HG03108 (cell line): Measurements from ENCODE around the gene CNTRL.
"Not testable (repeated sequence)": the region's sequence is repeated elsewhere in the genome, so short reads cannot be mapped to it uniquely, and the experiment has no call there.

ENCODE experiments used
- ATAC-seq: cut with Tn5 transposase; IDR thresholded peaks from one replicate; pipeline ENCODE4 v1.9.1; 2021; ENCODE audit warnings: moderate library complexity; ENCODE audit not compliant: unreplicated experiment

The CNTRL gene

DNA sequence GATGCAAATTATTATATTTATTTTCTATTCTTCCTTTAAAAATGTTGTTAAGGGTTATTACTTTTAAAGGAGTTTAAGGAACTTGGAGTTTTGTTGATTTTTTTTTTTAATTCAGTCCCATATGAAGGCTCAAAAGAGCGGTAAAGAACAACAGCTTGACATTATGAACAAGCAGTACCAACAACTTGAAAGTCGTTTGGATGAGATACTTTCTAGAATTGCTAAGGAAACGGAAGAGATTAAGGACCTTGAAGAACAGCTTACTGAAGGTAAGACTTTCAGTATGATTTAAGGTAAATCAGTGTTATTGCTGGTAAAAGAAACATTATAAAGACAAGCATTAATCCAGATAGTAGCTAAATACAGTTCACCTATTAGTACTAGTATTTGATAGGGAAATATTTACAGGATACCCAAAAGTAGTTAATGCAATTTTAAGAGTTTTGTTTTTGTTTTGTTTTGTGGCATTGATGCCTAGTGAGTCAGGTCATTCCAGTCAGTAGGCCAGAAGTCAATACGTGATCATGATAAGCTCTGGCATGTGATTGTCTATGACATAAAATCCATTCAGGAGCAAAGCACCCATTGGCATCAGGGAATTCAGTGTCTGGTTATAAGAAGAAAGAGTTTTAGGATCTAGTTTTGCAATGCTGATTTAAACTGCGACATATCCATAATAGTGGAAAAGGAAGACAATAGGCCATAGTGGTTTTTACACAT, 49.2 kb downstream of the CNTRL start:
- ATAC-seq, result no peak

DNA sequence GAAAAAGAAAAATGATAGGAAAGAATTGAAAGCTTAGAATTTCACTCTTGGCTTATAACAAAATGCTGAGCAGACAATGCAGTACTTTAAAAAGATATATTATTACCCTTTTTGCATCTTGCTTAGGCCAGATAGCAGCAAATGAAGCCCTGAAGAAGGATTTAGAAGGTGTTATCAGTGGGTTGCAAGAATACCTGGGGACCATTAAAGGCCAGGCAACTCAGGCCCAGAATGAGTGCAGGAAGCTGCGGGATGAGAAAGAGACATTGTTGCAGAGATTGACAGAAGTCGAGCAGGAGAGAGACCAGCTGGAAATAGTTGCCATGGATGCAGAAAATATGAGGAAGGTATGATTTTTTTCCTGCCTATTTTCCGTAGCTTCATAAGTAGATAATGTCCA, 50.8 kb downstream of the CNTRL start:
- no peak for ATAC-seq

DNA sequence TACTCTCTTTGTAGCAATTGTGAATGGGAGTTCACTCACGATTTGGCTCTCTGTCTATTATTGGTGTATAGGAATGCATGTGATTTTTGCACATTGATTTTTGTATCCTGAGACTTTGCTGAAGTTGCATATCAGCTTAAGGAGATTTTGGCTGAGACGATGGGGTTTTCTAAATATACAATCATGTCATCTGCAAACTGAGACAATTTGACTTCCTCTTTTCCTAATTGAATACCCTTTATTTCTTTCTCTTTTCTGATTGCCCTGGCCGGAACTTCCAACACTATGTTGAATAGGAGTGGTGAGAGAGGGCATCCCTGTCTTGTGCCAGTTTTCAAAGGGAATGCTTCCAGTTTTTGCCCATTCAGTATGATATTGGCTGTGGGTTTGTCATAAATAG, 54.6 kb downstream of the CNTRL start:
- not testable (repeated sequence) for ATAC-seq

- ATAC-seq, result no peak
These were observed 58.5 kb downstream of the CNTRL start for GRCh38 chr9:121133104-121133816.

GRCh38 chr9:121135642-121136041, 60.9 kb downstream of the CNTRL start:
- no peak for ATAC-seq

DNA sequence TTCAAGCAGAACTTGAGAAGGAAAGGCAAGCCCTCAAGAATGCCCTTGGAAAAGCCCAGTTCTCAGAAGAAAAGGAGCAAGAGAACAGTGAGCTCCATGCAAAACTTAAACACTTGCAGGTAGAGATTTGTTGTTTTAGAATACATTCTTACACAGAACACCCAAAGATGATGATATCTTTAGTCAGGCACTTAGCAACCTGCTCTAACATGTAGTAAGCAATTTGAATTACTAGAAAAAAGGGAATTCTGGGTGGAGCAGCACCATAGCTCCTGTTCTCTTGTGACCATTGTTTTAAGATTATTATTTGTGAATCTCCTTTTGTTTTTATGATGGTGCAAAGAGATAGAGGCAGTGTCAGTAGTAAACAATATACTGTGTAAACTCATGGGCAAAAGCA, 63.8 kb downstream of the CNTRL start:
- ATAC-seq, result no peak

DNA sequence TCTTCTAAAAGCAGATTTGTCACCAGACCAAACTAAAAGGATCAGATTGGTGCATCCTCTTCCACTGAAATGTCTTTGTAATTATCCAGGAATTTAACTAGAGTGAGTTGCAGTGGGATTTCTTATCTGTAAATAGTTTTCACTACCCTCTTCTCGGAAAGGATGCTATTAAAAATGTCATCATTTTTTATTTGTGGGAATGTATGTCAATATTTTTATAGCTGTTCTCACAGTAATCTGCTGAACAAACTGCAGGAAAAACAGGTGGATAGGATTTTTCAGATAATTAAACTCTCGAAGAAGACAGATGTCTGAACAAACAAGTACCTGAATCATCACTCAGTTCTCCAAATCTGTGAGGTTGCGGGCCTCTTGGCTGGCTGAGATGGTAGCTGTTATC, 64.2 kb downstream of the CNTRL start:
- ATAC-seq, result no peak

DNA sequence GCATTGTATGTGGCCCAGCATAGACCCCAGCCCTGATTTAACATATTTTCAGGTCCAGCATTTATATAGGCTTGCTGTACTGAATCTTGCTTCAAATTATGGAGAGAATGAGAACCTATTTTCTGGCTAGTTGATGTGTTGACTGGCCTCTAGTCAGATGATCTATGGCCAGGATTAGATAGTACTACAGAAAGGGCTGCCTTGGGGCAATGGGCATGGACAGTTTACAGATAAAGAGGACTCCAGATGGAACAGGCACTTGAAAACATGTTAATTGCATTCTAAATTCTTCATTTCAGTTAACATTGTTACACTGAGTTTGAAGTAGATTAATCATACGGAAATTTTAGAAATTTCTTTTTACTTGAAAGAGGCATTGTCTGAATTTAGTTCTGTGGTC, 65.4 kb downstream of the CNTRL start:
- ATAC-seq, result no peak

DNA sequence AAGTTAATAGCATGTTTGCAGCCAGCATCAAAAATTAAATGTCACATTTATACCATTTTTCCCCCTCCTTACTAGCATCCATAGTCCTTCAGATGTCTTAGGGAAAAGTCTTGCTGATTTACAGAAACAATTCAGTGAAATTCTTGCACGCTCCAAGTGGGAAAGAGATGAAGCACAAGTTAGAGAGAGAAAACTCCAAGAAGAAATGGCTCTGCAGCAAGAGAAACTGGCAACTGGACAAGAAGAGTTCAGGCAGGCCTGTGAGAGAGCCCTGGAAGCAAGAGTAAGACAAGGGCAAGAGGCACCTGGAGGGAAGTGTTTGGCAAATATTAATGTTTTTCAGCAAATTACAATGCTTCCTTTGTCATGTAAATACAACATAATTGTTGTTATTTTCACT, 66.6 kb downstream of the CNTRL start:
- no peak for ATAC-seq

DNA sequence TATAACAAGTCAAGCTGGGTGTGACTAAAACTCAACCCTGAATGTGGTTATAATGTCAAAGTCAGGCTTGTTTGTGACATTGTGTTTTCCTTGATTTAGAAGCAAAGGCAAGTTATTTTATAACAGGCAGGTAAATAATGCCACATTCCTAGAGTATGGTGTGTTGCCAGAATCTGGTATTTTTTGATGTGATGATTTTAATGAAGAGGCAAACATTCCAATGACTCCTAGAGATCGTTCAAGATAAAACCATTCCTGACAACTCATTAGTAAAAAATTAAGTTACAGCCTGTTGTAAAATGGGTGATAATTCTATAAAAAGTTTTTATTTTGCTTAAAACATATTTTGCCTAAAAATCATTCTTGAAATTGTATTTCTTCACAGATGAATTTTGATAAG, 67.0 kb downstream of the CNTRL start:
- no peak for ATAC-seq

GRCh38 chr9:121143771-121144170, 69.0 kb downstream of the CNTRL start:
- ATAC-seq, result no peak

- no peak for ATAC-seq
These were observed 69.7 kb downstream of the CNTRL start for GRCh38 chr9:121144482-121144881.

- no peak for ATAC-seq
These were observed 75.4 kb downstream of the CNTRL start for GRCh38 chr9:121150188-121150587.

- no peak for ATAC-seq
These were observed 78.9 kb downstream of the CNTRL start for GRCh38 chr9:121153642-121154041.

DNA sequence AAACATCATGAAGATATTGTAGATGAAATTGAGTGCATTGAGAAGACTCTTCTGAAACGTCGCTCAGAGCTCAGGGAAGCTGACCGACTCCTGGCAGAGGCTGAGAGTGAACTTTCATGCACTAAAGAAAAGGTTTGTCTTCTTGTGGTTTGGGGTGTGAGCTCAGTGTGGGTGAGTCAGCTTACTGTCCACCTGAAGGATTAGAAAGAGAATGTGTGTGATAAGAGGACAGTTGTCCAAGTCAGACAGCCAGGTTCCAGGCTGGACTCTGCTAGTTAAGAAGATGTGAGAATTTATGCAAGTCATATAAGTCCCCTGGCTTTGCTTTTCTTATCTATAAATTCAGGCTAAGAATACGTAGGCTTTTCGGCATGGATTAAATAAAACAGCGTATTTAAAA, 80.0 kb downstream of the CNTRL start:
- ATAC-seq, result no peak

DNA sequence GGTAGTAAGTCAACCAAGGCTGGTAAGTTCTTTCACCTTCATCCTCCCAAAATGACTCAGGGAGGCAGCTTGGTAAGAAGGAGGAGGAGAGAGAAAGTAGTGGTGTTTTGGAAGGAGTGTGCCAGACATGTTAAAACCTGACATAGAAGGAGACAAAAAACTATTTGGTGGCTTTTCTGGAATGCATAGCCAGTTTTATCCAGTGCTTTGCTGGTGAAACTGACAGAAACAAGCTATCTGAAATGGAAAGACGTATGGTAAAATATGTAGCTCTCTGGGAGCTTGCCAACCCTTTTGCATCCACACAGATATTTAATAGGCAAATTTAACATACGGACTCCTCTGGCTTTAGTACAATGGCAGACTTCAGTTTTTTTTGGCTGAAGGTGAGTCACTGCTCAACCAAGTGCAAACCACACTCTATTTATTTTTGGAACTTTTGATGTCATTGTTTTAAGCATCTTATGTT, 81.5 kb downstream of the CNTRL start:
- ATAC-seq, result peak; percentile 53

DNA sequence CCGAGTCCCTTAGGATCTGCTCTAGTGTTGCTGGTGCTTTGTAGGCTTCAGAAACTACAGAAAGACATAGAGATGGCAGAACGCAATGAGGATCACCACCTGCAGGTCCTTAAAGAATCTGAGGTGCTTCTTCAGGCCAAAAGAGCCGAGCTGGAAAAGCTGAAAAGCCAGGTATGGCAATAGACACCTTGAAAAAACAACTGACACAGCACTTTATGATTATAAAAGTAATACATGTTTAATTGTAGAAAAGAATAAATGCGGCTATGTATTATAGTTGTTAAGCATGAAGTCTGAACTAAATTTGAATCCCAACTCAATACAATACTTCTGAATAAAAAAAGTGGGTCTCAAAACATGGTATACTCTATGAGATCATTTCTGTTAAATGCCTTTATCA, 83.2 kb downstream of the CNTRL start:
- ATAC-seq, result no peak

- no peak for ATAC-seq
These were observed 85.3 kb downstream of the CNTRL start for GRCh38 chr9:121160025-121160424.

- ATAC-seq, result no peak
These were observed 93.3 kb downstream of the CNTRL start for GRCh38 chr9:121168052-121168451.

GRCh38 chr9:121169094-121169601, 94.4 kb downstream of the CNTRL start:
- ATAC-seq, result no peak

GRCh38 chr9:121171236-121171635, 96.5 kb downstream of the CNTRL start:
- no peak for ATAC-seq

GRCh38 chr9:121172726-121173487, 98.2 kb downstream of the CNTRL start:
- no peak for ATAC-seq
